Right lobe of liver (tissue), 6 donors: ENCODE measurements around the gene MYBL2. TPM values are rescaled to one million over a fixed set of nuclear protein-coding genes. Genes with fewer than 3 reads are reported as not detected.

Experiments
- ATAC-seq, 4 donors: fragments of 200-7000 bp; cut with Tn5 transposase; one replicate each; pipeline ENCODE4 v1.9.1; 2020; ENCODE audit warnings: mild to moderate bottlenecking in 4 of 4, moderate library complexity in 4 of 4
- DNase-seq, 3 donors: peaks; one replicate each; pipeline ENCODE4 v3.0.0-alpha.2; 2020
- H3K27ac ChIP-seq, 3 donors: fragments of 200-600 bp; one replicate each; pipeline ENCODE4 v1.8.0; 2022
- H3K27me3 ChIP-seq, 2 donors: fragments of 200-600 bp; one replicate each; pipeline ENCODE4 v1.8.0; 2022
- H3K36me3 ChIP-seq, 4 donors: fragments of 200-600 bp; sonication (generic) in 1 of 4; one replicate each; pipeline versions ENCODE4 v1.5.1 to v1.8.0; 2017 to 2022; ENCODE audit warnings: control low read depth in 1 of 4
- H3K4me1 ChIP-seq, 4 donors: fragments of 200-600 bp; sonication (generic) in 1 of 4; one replicate each; pipeline versions ENCODE4 v1.5.1 to v1.8.0; 2017 to 2022; ENCODE audit warnings: control low read depth in 1 of 4
- H3K4me3 ChIP-seq, 3 donors: fragments of 200-600 bp; one replicate each; pipeline ENCODE4 v1.8.0; 2022
- H3K9me3 ChIP-seq, 4 donors: fragments of 200-600 bp; sonication (generic) in 1 of 4; one replicate each; pipeline versions ENCODE4 v1.5.1 to v1.8.0; 2017 to 2022; ENCODE audit warnings: control low read depth in 1 of 4
- POLR2A ChIP-seq: fragments of 450-650 bp; IDR thresholded peaks from one replicate; pipeline ENCODE4 v1.6.1; 2017; ENCODE audit warnings: antibody characterized with exemption, mild to moderate bottlenecking
- WGBS: methylation state at CpG from one replicate; pipeline ENCODE4 v1.1.6; 2018; ENCODE audit warnings: low coverage, low lambda C conversion rate; ENCODE audit not compliant: insufficient coverage; ENCODE audit errors: missing lambda C conversion rate; 5-methylcytosine and 5-hydroxymethylcytosine counted together
- intact Hi-C, 2 donors: fragments of 100-400 bp; cut with DNase I; formaldehyde crosslinking; loops; one replicate each; pipeline versions ENCODE4 v1.11.2 to v1.14.1; 2022
- total RNA-seq, 6 experiments: library from RNA; depleted of rRNA in 2 of 6; stranded (reverse); fragments of >200 nt in 2 of 6; fragmentation: NEBNext Ultra II Directional in 3 of 6; extraction: Animal tissue kit (Norgen Biotek cat#: 25700) in 3 of 6; gene quantifications; one replicate each; pipeline versions ENCODE4 v1.1.0 to v1.2.4, GENCODE V29; 2016 to 2023
- TF ChIP-seq, protein P1 (sequence below), 4 donors: fragments of 200-600 bp in 3 of 4; fragments of 450-650 bp in 1 of 4; IDR thresholded peaks; one replicate each; pipeline versions ENCODE4 v1.5.1 to v1.8.0; 2016 to 2022; ENCODE audit warnings: antibody characterized with exemption in 4 of 4, mild to moderate bottlenecking in 2 of 4
- donor health status: DM: no; HTN: yes; CAD: no.
- donor health status: DM: no; HTN: no; CAD: no.
- donor health status: DM: no; HTN: no; CAD: no.
- donor health status: DM: no; HTN: yes; CAD: no.
- donor health status: DM: no; HTN: yes; CAD: no.

MYBL2 gene
- total RNA-seq, 6 experiments from 2014 or later, result 0.44 to 3.5 (median 1.8) TPM; not detected in 1

DNA sequence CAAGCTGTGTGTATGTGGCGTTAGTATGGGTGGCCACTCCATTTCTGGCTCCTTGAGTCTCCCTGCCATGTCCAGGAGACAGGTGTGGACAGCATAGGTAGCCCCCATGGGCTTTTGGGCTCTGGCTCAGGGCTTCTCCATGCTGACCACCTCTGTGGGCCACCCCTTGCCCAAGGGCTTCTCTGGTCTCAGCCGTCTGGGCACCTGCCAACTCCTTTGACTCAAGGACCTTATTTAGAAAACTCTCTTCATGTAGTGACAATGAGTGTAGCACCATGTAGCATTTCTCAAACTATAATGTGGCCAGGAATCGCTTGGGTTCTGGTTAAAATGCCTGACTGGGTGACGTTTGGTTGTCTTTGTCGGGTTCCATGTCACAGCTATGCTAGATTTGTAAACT, 65.0 kb downstream of the MYBL2 start:
- TF ChIP-seq, protein P1, sequence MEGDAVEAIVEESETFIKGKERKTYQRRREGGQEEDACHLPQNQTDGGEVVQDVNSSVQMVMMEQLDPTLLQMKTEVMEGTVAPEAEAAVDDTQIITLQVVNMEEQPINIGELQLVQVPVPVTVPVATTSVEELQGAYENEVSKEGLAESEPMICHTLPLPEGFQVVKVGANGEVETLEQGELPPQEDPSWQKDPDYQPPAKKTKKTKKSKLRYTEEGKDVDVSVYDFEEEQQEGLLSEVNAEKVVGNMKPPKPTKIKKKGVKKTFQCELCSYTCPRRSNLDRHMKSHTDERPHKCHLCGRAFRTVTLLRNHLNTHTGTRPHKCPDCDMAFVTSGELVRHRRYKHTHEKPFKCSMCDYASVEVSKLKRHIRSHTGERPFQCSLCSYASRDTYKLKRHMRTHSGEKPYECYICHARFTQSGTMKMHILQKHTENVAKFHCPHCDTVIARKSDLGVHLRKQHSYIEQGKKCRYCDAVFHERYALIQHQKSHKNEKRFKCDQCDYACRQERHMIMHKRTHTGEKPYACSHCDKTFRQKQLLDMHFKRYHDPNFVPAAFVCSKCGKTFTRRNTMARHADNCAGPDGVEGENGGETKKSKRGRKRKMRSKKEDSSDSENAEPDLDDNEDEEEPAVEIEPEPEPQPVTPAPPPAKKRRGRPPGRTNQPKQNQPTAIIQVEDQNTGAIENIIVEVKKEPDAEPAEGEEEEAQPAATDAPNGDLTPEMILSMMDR (IDR thresholded peaks at IDR 0.05), result no peak
- no peak for TF ChIP-seq POLR2A
- Histone ChIP-seq H3K9me3 (no peaks in the 10 kb centered on the region), H3K4me3 (no peak overlapping the region), H3K27me3 (no peaks in the 10 kb centered on the region), H3K4me1 (no peaks in the 10 kb centered on the region), H3K27ac (no peak overlapping the region), H3K36me3 (no peaks in the 10 kb centered on the region)
- WGBS, result 57% methylated on average over 2 of the region's 5 CpGs
- no peak for DNase-seq
- no peak for ATAC-seq
- intact Hi-C loops, result no loop called here

- Histone ChIP-seq H3K27me3 (no peaks in the 10 kb centered on the region), H3K36me3 (no peaks in the 10 kb centered on the region), H3K4me3 (no peak overlapping the region), H3K27ac (no peak overlapping the region), H3K9me3 (no peaks in the 10 kb centered on the region), H3K4me1 (peaks cover 0 to 11% (median 2%) of the 10 kb centered on the region in 4 donors)
- intact Hi-C loops, result no loop called here
- TF ChIP-seq, protein P1 (IDR thresholded peaks at IDR 0.05), result no peak
- DNase-seq (no peak), ATAC-seq (no peak)
- 27% methylated on average over 2 of the region's 2 CpGs for WGBS
These were observed 69.8 kb downstream of the MYBL2 start for GRCh38 chr20:43736588-43737158.

DNA sequence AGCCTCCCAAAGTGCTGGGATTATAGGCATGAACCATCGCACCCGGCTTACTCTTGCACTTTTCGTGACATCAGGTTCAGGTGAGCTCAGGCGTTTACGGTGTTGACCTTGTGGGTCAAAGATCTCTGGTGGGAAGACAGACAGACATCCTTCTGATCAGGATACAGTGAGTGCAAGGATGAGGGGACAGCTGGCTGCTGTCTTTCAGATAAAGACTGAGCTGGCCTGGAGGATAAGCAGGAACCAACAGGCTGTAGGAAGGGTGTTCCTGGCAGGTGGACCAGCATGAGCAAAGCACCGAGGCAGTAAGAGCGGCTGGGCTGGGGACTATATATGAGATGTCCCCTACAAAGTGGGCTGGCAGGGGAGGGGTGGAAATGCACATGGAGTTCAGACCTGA, 71.0 kb downstream of the MYBL2 start:
- H3K9me3 ChIP-seq, result no peaks in the 10 kb centered on the region
- intact Hi-C loops, result no loop called here
- WGBS, result 40% methylated on average over 1 of the region's 7 CpGs
- H3K27ac ChIP-seq, result no peak overlapping the region
- H3K4me3 ChIP-seq, result no peak overlapping the region
- no peaks in the 10 kb centered on the region for H3K36me3 ChIP-seq
- TF ChIP-seq, protein P1 (IDR thresholded peaks at IDR 0.05), result no peak
- ATAC-seq (no peak), DNase-seq (no peak)
- no peaks in the 10 kb centered on the region for H3K27me3 ChIP-seq
- H3K4me1 ChIP-seq, result peaks cover 0 to 11% (median 2%) of the 10 kb centered on the region in 4 donors

- intact Hi-C loops, result no loop called here
- ATAC-seq, result peak; percentile 86 to 95 (median 91)
- peaks cover 0 to 11% (median 2%) of the 10 kb centered on the region in 4 donors for H3K4me1 ChIP-seq
- no peaks in the 10 kb centered on the region for H3K9me3 ChIP-seq
- no peaks in the 10 kb centered on the region for H3K36me3 ChIP-seq
- 62% methylated on average over 6 of the region's 9 CpGs for WGBS
- no peak overlapping the region for H3K4me3 ChIP-seq
- TF ChIP-seq, protein P1 (IDR thresholded peaks at IDR 0.05), result no peak
- TF ChIP-seq POLR2A, result no peak
- no peaks in the 10 kb centered on the region for H3K27me3 ChIP-seq
- peak overlapping the region in 1 of 3 donors; percentile 29 for H3K27ac ChIP-seq
- no peak for DNase-seq
These were observed 72.3 kb downstream of the MYBL2 start for GRCh38 chr20:43739148-43739749.
